ENCODE data around the gene ARMC3.

The ARMC3 gene

GRCh38 chr10:23078114-23078513 is 150.3 kb downstream of the ARMC3 start:
- no peaks in the 10 kb centered on the region for H3K36me3 ChIP-seq (ENCODE audit: control insufficient read depth, insufficient read depth, low read length)
- H3K4me1 ChIP-seq (ENCODE audit: control insufficient read depth, insufficient read depth, low read length) = peaks cover 6% of the 10 kb centered on the region
- H3K27me3 ChIP-seq (ENCODE audit: control insufficient read depth, insufficient read depth, low read length) = no peaks in the 10 kb centered on the region
- no peak overlapping the region for H3K27ac ChIP-seq (ENCODE audit: low read depth, low read length)
- H3K9me3 ChIP-seq (ENCODE audit: control insufficient read depth, insufficient read depth, low read length) = no peaks in the 10 kb centered on the region
- H3K4me3 ChIP-seq (ENCODE audit: low read depth, low read length) = no peak overlapping the region
- H3K9ac ChIP-seq (ENCODE audit: low read depth, low read length) = no peak overlapping the region

GRCh38 chr10:23079700-23080099 is 151.8 kb downstream of the ARMC3 start:
- Histone ChIP-seq H3K4me1 (ENCODE audit: control insufficient read depth, insufficient read depth, low read length) (peaks cover 6% of the 10 kb centered on the region), H3K9me3 (ENCODE audit: control insufficient read depth, insufficient read depth, low read length) (no peaks in the 10 kb centered on the region), H3K27ac (ENCODE audit: low read depth, low read length) (no peak overlapping the region), H3K4me3 (ENCODE audit: low read depth, low read length) (no peak overlapping the region), H3K27me3 (ENCODE audit: control insufficient read depth, insufficient read depth, low read length) (no peaks in the 10 kb centered on the region), H3K36me3 (ENCODE audit: control insufficient read depth, insufficient read depth, low read length) (no peaks in the 10 kb centered on the region), H3K9ac (ENCODE audit: low read depth, low read length) (no peak overlapping the region)

- Histone ChIP-seq H3K9me3 (ENCODE audit: control insufficient read depth, insufficient read depth, low read length) (no peaks in the 10 kb centered on the region), H3K4me3 (ENCODE audit: low read depth, low read length) (no peak overlapping the region), H3K36me3 (ENCODE audit: control insufficient read depth, insufficient read depth, low read length) (no peaks in the 10 kb centered on the region), H3K4me1 (ENCODE audit: control insufficient read depth, insufficient read depth, low read length) (peaks cover 6% of the 10 kb centered on the region), H3K9ac (ENCODE audit: low read depth, low read length) (no peak overlapping the region), H3K27me3 (ENCODE audit: control insufficient read depth, insufficient read depth, low read length) (no peaks in the 10 kb centered on the region), H3K27ac (ENCODE audit: low read depth, low read length) (no peak overlapping the region)
Measured at GRCh38 chr10:23080262-23080661, 152.4 kb downstream of the ARMC3 start.

GRCh38 chr10:23081221-23081750 is 153.4 kb downstream of the ARMC3 start:
- Histone ChIP-seq H3K27me3 (ENCODE audit: control insufficient read depth, insufficient read depth, low read length) (no peaks in the 10 kb centered on the region), H3K27ac (ENCODE audit: low read depth, low read length) (no peak overlapping the region), H3K9ac (ENCODE audit: low read depth, low read length) (no peak overlapping the region), H3K36me3 (ENCODE audit: control insufficient read depth, insufficient read depth, low read length) (no peaks in the 10 kb centered on the region), H3K4me3 (ENCODE audit: low read depth, low read length) (no peak overlapping the region), H3K4me1 (ENCODE audit: control insufficient read depth, insufficient read depth, low read length) (peaks cover 6% of the 10 kb centered on the region), H3K9me3 (ENCODE audit: control insufficient read depth, insufficient read depth, low read length) (no peaks in the 10 kb centered on the region)

- H3K9me3 ChIP-seq (ENCODE audit: control insufficient read depth, insufficient read depth, low read length) = no peaks in the 10 kb centered on the region
- H3K4me3 ChIP-seq (ENCODE audit: low read depth, low read length) = no peak overlapping the region
- no peak overlapping the region for H3K27ac ChIP-seq (ENCODE audit: low read depth, low read length)
- no peaks in the 10 kb centered on the region for H3K27me3 ChIP-seq (ENCODE audit: control insufficient read depth, insufficient read depth, low read length)
- H3K9ac ChIP-seq (ENCODE audit: low read depth, low read length) = no peak overlapping the region
- H3K4me1 ChIP-seq (ENCODE audit: control insufficient read depth, insufficient read depth, low read length) = peaks cover 6% of the 10 kb centered on the region
- no peaks in the 10 kb centered on the region for H3K36me3 ChIP-seq (ENCODE audit: control insufficient read depth, insufficient read depth, low read length)
Measured at GRCh38 chr10:23081891-23082290, 154.0 kb downstream of the ARMC3 start.
